Renal cortex interstitium (tissue), 15 donors: Measurements from ENCODE around the gene MCAT. TPM values are rescaled to one million over a fixed set of nuclear protein-coding genes. Genes with fewer than 3 reads are reported as not detected.

Source experiments
- DNase-seq, 11 donors: peaks; one replicate each; pipeline ENCODE4 v3.0.0-alpha.2; 2013; ENCODE audit warnings: low read depth in 9 of 11, low spot score in 4 of 11; ENCODE audit errors: extremely low read depth in 1 of 11
- long read RNA-seq, 16 experiments: transcript quantifications; one replicate each; lab custom pipeline, GENCODE V29; 2026
- polyA plus RNA-seq, 3 donors: library from polyadenylated mRNA; unstranded; fragments of 120-200 nt; gene quantifications; one replicate each; pipeline ENCODE4 v1.2.1, GENCODE V29; 2013; ENCODE audit not compliant: insufficient read length in 3 of 3

MCAT gene, protein sequence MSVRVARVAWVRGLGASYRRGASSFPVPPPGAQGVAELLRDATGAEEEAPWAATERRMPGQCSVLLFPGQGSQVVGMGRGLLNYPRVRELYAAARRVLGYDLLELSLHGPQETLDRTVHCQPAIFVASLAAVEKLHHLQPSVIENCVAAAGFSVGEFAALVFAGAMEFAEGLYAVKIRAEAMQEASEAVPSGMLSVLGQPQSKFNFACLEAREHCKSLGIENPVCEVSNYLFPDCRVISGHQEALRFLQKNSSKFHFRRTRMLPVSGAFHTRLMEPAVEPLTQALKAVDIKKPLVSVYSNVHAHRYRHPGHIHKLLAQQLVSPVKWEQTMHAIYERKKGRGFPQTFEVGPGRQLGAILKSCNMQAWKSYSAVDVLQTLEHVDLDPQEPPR
- 10 to 100 TPM; 16.6 to 25.0 (median 23.4) TPM for polyA plus RNA-seq
- long read RNA-seq, donor 1, partial matches to known transcripts: 0 of 8 reads
- long read RNA-seq, donor 1, other reads (novel, unspliced or antisense): 0 of 8 reads
- long read RNA-seq, donor 2, transcript MCAT-202 (3 exons, 1,134 nt): minor isoform, 5 of 13 reads
- long read RNA-seq, donor 2, transcript MCAT-201 (4 exons, 2,056 nt): major isoform, 7 of 13 reads
- long read RNA-seq, donor 2, partial matches to known transcripts: 0 of 13 reads
- long read RNA-seq, donor 2, other reads (novel, unspliced or antisense): 0 of 13 reads
- long read RNA-seq, donor 3, transcript MCAT-202 (3 exons, 1,134 nt): minor isoform, 12 of 30 reads
- long read RNA-seq, donor 3, transcript MCAT-201 (4 exons, 2,056 nt): major isoform, 17 of 30 reads
- long read RNA-seq, donor 3, partial matches to known transcripts: 0 of 30 reads
- long read RNA-seq, donor 3, other reads (novel, unspliced or antisense): 0 of 30 reads
- long read RNA-seq, donor 4, transcript MCAT-202 (3 exons, 1,134 nt): major isoform, 7 of 17 reads
- long read RNA-seq, donor 4, partial matches to known transcripts: 5 of 17 reads
- long read RNA-seq, donor 4, other reads (novel, unspliced or antisense): 0 of 17 reads
- long read RNA-seq, donor 5, transcript MCAT-202 (3 exons, 1,134 nt): major isoform, 14 of 29 reads
- long read RNA-seq, donor 5, transcript MCAT-201 (4 exons, 2,056 nt): major isoform, 14 of 29 reads
- long read RNA-seq, donor 5, partial matches to known transcripts: 0 of 29 reads
- long read RNA-seq, donor 5, other reads (novel, unspliced or antisense): 0 of 29 reads
- long read RNA-seq, donor 6, transcript MCAT-202 (3 exons, 1,134 nt): major isoform, 11 of 23 reads
- long read RNA-seq, donor 6, transcript MCAT-201 (4 exons, 2,056 nt): minor isoform, 9 of 23 reads
- long read RNA-seq, donor 6, partial matches to known transcripts: 0 of 23 reads
- long read RNA-seq, donor 6, other reads (novel, unspliced or antisense): 0 of 23 reads
- long read RNA-seq, donor 7, transcript MCAT-201 (4 exons, 2,056 nt): major isoform, 7 of 13 reads
- long read RNA-seq, donor 7, transcript MCAT-202 (3 exons, 1,134 nt): minor isoform, 5 of 13 reads
- long read RNA-seq, donor 7, partial matches to known transcripts: 0 of 13 reads
- long read RNA-seq, donor 7, other reads (novel, unspliced or antisense): 0 of 13 reads
- long read RNA-seq, donor 8, transcript MCAT-202 (3 exons, 1,134 nt): minor isoform, 8 of 24 reads
- long read RNA-seq, donor 8, transcript MCAT-201 (4 exons, 2,056 nt): major isoform, 15 of 24 reads
- long read RNA-seq, donor 8, partial matches to known transcripts: 0 of 24 reads
- long read RNA-seq, donor 8, other reads (novel, unspliced or antisense): 0 of 24 reads
- long read RNA-seq, donor 9, transcript MCAT-202 (3 exons, 1,134 nt): major isoform, 7 of 19 reads
- long read RNA-seq, donor 9, transcript MCAT-201 (4 exons, 2,056 nt): minor isoform, 6 of 19 reads
- long read RNA-seq, donor 9, partial matches to known transcripts: 5 of 19 reads
- long read RNA-seq, donor 9, other reads (novel, unspliced or antisense): 0 of 19 reads
- long read RNA-seq, donor 10, transcript MCAT-201 (4 exons, 2,056 nt): major isoform, 6 of 13 reads
- long read RNA-seq, donor 10, partial matches to known transcripts: 0 of 13 reads
- long read RNA-seq, donor 10, other reads (novel, unspliced or antisense): 0 of 13 reads
- long read RNA-seq, donor 11, transcript MCAT-201 (4 exons, 2,056 nt): major isoform, 12 of 16 reads
- long read RNA-seq, donor 11, partial matches to known transcripts: 0 of 16 reads
- long read RNA-seq, donor 11, other reads (novel, unspliced or antisense): 0 of 16 reads
- long read RNA-seq, donor 12, partial matches to known transcripts: 0 of 6 reads
- long read RNA-seq, donor 12, other reads (novel, unspliced or antisense): 0 of 6 reads
- long read RNA-seq, donor 13, transcript MCAT-201 (4 exons, 2,056 nt): minor isoform, 18 of 40 reads
- long read RNA-seq, donor 13, transcript MCAT-202 (3 exons, 1,134 nt): major isoform, 19 of 40 reads
- long read RNA-seq, donor 13, partial matches to known transcripts: 0 of 40 reads
- long read RNA-seq, donor 13, other reads (novel, unspliced or antisense): 0 of 40 reads
- long read RNA-seq, donor 14, transcript MCAT-201 (4 exons, 2,056 nt): major isoform, 11 of 15 reads
- long read RNA-seq, donor 14, partial matches to known transcripts: 0 of 15 reads
- long read RNA-seq, donor 14, other reads (novel, unspliced or antisense): 0 of 15 reads
- long read RNA-seq, donor 15, partial matches to known transcripts: 0 of 6 reads
- long read RNA-seq, donor 15, other reads (novel, unspliced or antisense): 0 of 6 reads
- long read RNA-seq, donor 16, transcript MCAT-202 (3 exons, 1,134 nt): minor isoform, 13 of 47 reads
- long read RNA-seq, donor 16, transcript MCAT-201 (4 exons, 2,056 nt): major isoform, 16 of 47 reads
- long read RNA-seq, donor 16, partial matches to known transcripts: 16 of 47 reads
- long read RNA-seq, donor 16, other reads (novel, unspliced or antisense): 0 of 47 reads

DNA sequence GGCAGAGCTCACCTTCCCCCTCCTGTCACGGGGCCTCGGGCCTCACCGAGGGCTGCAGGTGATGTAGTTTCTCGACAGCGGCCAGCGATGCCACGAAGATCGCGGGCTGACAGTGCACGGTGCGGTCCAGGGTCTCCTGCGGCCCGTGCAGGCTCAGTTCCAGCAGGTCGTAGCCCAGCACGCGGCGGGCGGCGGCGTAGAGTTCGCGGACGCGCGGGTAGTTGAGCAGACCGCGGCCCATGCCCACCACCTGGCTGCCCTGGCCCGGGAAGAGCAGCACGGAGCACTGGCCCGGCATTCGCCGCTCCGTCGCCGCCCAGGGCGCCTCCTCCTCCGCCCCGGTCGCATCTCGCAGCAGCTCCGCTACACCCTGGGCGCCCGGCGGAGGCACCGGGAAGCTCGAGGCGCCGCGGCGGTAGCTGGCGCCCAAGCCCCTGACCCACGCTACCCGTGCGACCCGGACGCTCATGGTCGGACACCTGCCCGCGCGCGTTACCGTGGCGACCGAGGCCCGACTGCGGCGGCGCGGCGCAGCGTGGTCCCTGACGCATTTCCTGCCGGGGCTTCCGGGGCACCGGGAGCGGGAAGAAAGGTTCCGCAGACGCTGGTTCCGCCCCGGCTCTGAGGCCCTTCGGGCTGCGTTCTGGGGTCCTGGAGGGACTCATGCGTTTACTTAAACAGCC lies at the start of gene MCAT:
MCAT (minus strand) TSS at position 519 of the 683 bp plus-strand sequence; CDS start at position 469, 50 bp downstream.
- DNase-seq: peak; percentile 59 to 80 (median 72)

DNA sequence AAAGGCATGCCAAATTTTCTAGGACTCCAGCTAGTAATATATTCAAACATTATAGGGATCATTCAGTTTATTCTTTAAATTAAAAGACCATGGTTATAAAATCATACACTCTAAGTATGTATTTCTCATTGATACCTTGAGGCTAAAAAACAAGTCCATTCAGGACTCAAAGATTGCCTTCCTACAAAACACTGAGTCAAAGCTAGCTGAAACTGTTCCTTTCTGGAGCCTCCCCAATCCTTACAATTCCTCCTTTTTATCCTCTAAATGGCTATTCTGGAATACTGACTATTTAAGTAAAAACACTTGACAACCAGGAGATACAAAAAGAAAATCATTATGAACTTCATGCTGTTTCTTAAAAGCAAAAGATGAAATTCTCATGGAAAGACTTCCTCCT lies 48.6 kb upstream of the MCAT start:
- no peak for DNase-seq

DNA sequence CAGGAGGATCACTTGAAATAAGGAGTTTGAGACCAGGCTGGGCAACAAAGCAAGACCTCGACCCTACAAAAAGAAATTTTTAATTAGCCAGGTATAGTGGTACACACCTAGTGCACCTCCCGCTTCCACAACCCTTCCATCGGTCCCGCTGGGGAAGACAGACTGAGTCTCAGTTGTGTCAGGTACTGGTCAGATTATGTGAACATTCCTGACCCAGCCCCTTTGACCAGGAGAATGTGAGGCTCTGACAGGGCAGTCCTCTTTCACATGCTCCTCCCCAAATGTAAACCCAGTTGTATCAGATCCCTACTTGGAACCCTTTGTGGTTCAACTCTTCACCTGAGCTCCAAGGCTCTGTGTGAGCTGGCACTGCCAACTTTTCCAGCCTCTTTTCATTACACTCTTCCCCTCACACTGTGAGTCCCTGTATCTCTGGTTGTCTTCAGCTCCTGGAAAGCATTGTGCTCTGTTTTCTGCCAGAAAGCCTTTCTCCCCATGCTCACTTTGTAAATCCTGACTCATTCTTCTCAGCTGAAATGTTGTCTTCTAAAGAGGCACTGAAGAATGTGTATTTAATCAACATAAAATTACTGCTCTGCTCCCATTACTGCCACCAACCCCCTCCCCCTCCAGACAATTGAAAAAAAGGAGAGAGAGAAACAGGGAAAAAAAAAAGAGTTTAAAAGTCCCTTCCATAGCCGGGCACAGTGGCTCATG lies 45.8 kb upstream of the MCAT start:
- no peak for DNase-seq

DNA sequence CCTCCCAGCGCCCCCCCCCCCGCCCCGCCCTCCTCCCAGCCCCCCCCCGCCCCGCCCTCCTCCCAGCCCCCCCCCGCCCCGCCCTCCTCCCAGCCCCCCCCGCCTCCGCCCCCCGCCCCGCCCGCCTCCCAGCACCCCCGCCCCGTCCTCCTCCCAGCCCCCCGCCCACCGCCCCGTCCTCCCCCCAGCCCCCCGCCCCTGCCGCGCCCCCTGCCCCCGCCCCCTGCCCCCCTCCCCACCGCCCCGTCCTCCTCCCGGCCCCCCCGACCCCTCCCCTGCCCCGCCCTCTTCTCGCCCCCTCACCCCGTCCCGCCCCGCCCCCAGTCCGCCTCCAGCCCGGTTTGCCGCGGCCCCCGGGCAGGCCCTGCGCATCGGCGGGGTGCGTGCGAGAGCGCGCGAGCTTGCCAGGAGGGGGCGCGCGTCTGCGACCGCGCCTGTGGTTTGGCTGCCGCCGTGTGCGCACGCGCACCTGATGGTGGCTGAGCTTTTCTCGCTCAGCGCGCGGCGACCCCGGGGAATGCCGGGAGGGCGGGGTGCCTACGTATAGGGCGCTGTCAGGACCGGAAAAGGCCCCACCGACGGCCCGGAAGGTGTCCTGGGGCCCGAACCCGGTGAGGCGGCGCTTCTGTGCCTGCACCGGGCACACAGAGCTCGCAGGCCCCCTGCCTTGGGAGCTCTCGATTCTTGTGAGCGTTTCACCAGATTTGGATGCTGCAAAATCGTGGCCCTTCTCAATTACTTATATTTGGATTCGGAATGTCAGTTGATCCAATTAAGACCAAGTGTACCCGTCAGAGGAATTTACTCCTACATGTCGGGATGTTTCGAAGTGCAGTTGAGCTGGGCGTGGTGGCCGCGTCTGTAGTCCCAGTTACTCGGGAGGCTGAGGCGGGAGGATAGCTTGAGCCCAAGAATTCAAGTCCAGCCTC lies 44.2 kb upstream of the MCAT start:
- DNase-seq: peak; percentile 91 to 95 (median 94)

DNA sequence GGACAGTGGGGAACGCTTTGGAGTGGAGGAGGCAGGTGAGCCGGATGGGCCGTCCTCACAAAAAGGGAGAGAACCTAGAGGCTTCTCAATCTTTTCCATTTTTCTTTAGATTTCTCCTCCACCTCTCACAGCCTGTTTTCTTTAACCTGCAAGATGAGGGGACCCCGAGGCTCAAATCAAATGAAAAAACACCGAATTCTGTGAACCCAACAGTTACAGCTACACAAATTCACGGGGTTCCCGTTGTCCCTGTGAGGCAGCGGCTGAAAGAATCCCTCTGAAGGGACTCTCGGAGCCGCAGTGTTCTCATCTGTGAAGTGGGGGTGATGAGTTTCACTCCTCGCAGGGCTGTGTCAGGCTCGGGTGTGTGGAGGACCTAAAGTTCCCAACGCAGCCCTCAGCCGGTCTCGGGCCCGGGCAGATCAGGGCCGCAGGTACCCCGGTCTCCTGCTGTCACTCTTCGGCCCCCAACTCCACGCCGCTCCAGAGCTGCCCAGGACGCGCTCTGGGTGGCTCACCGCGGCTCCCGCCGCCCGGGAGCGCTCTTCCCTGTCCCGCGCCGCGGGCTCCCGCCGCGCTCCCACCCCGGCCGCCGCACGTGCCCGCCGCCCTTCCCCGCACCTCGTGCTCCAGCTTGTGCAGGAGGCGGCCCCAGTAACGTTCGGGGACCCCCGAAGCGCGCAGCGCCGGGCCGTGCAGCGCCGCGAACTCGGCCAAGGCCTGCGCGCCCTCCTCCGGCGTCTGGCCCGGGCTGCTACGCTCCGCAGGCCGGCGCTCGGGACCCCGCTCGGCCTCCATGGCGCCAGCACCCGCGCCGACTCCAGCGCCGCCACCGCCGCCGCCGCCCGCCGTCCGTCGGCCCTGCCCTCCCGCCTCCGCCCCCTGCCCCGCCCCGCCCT lies 43.3 kb upstream of the MCAT start, which contains the start of gene TTLL12:
TTLL12 (minus strand) TSS at position 863 of the 899 bp plus-strand sequence; CDS start at position 798, 65 bp downstream.
- DNase-seq: peak in 4 of 11 donors; percentile 23 to 59 (median 47)

DNA sequence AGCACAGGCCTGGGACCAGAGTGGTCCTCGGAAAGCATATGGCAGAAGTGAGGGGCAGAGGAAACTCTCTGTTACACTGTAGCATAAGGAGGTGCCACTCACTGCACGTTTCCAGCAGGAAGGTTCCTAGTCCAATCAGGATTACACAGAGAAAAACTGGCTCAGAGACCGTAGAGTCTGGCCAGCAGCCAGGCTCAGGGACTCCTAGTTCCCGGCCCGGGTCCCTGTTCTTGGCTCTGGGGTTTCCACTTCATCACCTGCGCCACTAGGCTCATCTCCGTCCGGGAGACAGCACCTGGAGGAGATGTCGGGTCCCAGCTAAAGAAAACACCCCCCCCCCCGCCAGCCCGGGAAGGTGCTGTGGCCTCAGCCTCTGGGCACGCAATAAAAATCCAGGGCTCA lies 42.7 kb upstream of the MCAT start:
- peak in 1 of 11 donors; percentile 28 for DNase-seq

DNA sequence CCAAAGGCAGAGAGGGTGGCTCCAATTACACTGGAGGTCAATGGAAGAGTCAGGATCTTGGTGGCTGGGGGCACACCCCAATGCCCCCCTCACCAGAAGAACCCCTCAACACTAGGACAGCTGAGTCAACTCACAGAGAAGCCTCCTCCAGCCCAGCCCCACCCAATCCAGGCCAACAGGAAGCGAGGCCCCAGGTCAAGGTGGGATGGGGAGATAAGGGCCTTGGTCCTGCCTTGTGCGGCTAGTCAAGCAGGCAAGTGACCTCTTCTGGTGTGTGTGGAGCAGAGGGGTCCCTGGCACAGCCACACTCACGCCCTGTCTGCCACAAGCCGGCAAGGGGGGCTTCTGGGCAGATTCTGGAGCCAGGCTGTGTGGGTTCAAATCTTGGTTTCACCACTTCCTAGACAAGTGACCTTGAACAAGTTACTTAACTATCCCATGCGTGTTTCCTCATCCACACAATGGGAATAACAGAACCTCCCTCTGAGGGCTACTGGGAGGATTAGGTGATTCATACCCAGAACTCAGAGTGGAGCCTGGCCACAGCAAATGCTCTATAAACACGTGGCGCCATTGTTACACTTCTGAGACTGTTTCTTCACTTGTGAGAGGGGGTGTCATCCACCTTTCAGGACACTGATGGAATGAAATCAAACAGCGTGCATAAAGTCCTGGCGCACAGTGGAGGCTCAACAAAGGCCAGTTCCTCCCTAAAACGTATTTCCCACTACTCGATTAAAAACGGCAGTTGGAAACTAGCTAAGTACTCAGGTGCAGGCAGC lies 40.5 kb upstream of the MCAT start:
- no peak for DNase-seq

DNA sequence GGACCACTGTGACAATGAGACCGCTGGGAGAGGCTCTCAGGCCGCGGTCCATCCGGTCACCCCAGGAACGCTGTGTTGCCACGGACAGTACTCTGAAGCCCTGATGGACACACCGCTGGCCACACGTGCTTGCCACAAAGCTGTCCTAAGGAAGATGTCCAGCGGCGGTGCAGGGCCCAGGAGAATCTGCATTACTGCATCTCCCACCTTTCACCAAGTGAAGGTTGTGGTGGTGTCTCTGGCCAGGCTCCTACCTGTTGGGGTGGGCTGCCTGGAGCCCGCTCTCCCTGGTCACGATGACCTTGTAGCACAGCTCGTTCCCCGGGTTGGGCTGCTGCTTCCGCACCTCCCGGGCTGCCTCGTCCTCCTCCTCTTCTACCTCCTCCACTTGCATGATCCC lies 39.5 kb upstream of the MCAT start:
- DNase-seq: no peak

DNA sequence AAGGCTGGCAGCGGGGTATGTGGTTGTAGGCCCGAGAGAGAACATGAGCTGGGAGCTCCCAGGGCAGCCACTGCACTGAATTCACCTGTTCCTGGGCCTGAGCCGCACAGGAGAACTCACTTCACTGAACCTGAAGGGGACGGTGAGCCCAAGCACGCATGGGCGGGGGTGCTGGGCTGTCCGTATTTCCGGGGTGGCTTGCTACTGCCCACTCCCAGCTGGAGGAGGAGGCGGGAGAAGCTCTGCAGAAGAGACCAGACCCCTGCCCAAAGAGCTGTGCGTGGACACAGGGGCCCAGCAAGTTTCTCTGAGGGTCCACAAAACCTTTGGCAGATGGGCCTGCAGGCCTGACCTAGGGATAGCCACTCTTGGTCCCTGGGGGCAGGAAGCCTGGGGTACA lies 38.9 kb upstream of the MCAT start:
- no peak for DNase-seq

DNA sequence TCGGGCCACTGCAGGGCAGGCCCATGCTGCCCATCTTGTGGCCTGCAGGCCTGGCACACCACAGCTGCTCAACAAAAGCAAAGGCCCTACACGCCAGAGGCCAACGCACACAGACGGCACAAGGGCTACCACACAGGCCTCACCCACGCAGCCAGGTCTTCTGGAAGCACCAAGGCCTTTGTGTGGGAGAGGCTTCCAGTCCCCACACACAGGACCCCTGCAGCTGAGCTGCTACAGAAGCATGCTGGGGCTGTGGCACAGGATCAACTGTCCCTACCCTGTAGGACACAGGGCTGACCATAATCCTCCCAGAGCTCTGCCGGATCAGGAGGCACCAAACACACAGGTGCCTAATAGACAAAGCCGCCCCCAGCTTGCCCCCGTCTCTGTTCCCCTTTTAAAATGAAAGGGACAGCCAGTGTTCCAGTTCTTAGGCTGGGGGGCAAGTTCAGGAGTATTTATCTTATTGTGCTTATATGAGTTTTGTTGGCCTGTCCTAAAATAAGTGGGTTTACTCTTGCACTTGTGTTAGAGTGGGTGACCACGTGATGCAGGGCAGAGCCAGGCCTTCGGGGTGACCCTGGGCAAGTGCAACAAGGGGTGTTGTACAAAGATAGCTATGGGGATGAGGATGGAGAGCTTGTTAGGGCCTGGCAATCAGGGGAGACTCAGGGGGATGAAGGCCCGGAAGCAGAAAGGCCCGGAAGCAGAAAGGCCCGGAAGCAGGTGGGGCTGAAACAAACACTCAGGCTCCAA lies 38.3 kb upstream of the MCAT start:
- DNase-seq: no peak

DNA sequence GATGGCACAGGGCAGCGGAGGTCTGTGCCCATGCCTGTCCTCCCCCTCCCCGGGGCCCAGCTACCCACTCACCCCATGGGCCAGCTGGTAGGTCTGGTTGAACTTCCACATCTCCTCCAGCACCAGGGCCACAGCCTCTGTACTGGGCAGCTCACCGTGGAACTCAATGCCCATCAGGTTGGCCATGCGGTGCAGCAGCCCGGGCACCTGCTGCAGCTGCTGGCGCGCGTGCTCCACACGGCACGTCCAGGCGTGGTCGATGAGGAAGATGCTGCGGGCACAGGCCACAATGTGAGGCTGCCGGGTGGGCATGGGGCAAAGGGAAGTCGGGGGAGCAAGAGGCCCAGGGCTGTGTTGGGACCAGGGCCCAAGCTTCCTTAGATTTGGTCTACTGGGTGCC lies 37.5 kb upstream of the MCAT start:
- no peak for DNase-seq
